GM15510 (cell line): Measurements from ENCODE around the gene EHMT1.

Experiments
- POLR2A ChIP-seq: IDR thresholded peaks from 3 replicates; pipeline ENCODE4 v1.6.1; 2011; ENCODE audit warnings: borderline replicate concordance; ENCODE audit not compliant: insufficient read length; ENCODE audit errors: extremely low read depth

EHMT1 gene

DNA sequence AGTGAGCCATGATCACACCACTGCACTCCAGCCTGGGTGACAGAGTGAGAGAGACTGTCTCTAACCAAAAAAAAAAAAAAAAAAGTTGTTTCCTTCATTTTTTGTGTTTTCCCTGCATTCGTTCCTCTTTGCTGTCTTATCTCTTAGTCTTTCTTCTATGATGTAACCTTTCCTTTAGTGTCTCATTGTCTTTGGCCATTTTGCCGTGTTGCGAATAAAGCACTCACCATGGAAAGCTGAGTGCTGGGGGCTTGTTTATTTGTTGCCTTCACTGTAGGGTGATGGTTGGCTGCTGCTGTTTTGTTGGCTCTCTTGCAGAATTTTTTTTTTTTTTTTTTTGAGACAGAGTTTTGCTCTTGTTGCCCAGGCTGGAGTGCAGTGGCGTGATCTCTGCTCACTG, 7.7 kb downstream of the EHMT1 start:
- TF ChIP-seq POLR2A: no peak

GRCh38 chr9:137630126-137630525, 11.3 kb downstream of the EHMT1 start:
- no peak for TF ChIP-seq POLR2A

GRCh38 chr9:137630679-137631078, 11.9 kb downstream of the EHMT1 start:
- no peak for TF ChIP-seq POLR2A

DNA sequence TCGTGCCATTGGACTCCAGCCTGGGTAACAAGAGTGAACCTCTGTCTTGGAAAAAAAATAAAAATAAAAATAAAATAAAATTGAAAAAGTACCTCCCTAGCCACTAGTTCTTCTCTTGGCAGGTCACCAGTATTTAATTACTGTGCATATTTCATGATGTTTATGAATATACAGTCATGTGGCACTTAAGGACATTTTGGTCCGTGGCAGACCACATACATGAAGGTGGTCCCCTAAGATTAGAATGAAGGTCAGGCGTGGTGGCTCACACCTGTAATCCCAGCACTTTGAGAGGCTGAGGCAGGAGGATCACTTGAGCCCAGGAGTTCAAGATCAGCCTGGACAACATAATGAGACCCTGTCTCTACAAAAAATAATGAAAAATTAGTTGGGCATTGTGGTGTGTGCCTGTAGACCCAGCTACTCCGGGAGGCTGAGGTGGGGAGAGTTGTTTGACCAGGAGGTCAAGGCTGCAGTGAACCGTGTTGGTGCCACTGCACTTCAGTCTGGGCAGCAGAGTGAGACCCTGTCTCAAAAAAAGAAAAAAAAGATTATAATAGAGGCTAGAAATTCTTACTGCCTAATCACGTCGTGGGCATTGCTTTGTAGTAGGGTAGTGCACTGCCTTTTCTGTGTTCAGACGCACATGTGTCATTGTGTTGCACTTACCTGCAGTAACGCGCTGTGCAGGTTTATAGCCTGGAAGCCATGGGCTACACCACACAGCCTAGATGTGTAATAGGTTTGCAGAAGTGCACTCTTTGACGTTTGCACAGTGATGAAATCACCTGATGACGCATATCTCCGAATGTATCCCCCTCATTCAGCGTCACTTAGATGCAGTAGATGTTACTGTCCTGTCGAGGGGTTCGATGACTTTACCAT, 12.8 kb downstream of the EHMT1 start:
- no peak for TF ChIP-seq POLR2A

GRCh38 chr9:137632230-137633161, 13.7 kb downstream of the EHMT1 start:
- no peak for TF ChIP-seq POLR2A

DNA sequence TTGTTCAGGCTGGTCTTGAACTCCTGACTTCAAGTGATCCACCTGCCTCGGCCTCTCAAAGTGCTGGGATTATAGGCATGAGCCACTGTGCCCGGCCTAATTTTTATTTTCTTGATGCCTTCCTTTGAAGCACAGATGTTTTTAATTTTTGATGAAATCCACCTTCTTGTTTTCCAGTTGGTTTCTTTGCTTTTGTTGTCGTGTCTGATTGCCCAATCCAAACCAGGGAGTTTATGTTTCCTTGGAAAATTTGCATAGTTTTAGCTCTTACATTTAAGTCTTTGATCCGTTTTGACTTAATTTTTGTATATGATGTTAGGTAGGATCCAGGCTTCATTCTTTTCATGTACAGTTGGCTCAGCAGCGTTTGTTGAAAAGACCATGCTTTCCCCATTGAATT, 15.2 kb downstream of the EHMT1 start:
- no peak for TF ChIP-seq POLR2A

- no peak for TF ChIP-seq POLR2A
Measured at GRCh38 chr9:137638680-137639079, 19.9 kb downstream of the EHMT1 start.

DNA sequence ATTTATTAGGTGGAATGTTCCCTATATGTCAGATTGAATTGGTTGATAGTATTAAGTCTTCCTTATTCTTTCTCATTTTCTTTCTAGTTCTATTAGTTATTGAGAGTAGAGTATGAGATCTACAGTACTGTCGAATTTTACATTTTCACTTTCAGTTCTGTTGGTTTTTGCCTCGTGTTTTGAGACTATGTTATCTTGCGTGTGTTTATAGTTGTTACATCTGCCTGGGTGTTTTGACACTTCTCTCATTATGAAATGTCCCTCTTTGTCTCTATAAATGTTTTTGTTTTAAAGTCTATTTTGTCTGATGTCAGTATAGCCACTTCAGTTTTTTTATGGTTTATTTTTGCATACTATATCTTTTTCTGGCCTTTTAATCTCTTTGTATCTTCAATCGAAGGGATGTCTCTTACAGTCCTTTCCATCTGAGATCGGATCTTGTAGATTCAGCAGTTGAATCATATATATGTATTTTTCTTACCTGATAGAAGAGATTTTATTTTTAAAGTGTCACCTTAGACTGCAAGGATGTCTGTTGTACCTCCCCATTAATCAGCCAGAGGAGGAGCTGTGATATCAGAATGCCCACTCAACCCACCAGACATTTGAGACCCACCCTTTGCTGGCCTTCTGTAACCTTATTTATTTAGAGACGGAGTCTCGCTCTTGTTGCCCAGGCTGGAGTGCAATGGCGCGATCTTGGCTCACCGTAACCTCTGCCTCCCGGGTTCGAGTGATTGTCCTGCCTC, 20.7 kb downstream of the EHMT1 start:
- no peak for TF ChIP-seq POLR2A

- no peak for TF ChIP-seq POLR2A
Measured at GRCh38 chr9:137640862-137641261, 22.1 kb downstream of the EHMT1 start.

DNA sequence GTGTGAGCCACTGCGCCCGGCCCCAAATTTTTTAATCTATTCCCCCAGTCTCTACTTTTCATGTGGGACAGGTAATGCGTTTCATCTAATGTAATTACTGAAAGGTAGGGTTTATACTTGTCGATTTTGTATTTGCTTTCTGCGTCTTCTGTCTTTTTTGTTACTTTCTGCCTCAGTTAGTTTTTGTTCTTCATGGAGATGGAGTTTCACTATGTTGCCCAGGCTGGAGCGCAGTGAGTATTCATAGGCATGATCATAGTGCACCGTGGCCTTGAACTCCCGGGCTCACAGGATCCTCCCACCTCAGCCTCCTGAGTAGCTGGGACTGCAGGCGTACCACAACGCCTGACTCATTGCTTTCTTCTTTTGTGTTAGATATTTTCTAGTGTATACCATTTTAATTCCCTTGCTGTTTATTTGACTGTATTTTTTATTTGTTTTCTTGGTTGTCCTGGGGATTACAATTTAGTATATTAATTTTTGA, 23.4 kb downstream of the EHMT1 start:
- TF ChIP-seq POLR2A: no peak

GRCh38 chr9:137642892-137643291, 24.1 kb downstream of the EHMT1 start:
- TF ChIP-seq POLR2A: no peak

DNA sequence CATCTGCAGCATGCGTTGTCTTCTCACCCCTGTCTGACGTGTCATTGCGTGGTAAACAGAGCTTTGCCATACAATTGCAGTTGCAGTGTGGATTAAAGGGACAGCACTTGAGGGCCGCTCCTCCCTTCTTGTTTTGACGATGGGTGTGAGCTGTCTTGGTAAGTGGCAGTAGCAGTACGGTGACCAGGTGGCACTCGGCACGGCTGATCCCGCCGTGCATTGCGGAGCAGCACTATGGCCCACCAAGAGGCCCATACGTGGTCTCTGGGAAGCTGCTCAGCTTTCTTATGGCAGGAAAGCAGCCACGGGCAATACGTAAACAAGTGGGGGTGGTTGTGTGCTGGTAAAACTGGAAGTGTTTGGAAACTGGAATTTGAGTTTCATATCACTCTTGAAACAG, 25.1 kb downstream of the EHMT1 start:
- no peak for TF ChIP-seq POLR2A

- no peak for TF ChIP-seq POLR2A
Measured at GRCh38 chr9:137645211-137645610, 26.4 kb downstream of the EHMT1 start.

DNA sequence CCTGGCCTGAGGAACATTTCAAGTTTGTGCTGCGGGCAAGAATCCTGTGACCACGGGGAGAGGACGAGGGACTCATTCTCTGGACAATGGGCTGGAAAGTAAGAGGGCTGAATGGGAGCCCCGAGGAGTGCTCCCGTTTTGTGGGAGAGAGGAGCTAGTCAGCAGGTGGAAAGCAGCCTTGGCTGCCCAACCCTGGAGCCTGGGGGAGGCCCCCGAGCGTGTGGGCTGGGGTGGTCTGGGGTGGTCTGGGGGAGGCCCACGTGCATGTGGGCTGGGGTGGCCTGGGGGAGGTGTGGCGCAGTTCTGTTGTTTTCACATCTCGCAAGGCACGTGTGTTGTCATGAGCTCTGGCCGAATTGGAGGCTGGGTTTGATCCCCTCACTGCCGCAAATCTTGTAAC, 27.5 kb downstream of the EHMT1 start:
- no peak for TF ChIP-seq POLR2A
